HFFc6 (cell line): Measurements from ENCODE around the gene STOX1. TPM values are rescaled to one million over a fixed set of nuclear protein-coding genes. Genes with fewer than 3 reads are reported as not detected.
"Not testable (repeated sequence)": the region's sequence is repeated elsewhere in the genome, so short reads cannot be mapped to it uniquely, and the experiment has no call there.

ENCODE experiments used
- DNase-seq: peaks from one replicate; pipeline ENCODE4 v3.0.0-alpha.2; 2018
- H3K27ac Mint-ChIP-seq: 2 replicates; pipeline ENCODE4 v1.8.0; 2020; ENCODE audit warnings: mild to moderate bottlenecking, mixed read lengths
- H3K27me3 Mint-ChIP-seq: 2 replicates; pipeline ENCODE4 v1.8.0; 2021; ENCODE audit warnings: mild to moderate bottlenecking, moderate library complexity, mixed read lengths; ENCODE audit not compliant: insufficient read depth
- H3K36me3 Mint-ChIP-seq: 2 replicates; pipeline ENCODE4 v1.8.0; 2021; ENCODE audit warnings: low read depth, mixed read lengths
- H3K4me1 Mint-ChIP-seq: 2 replicates; pipeline ENCODE4 v1.8.0; 2020; ENCODE audit warnings: low read depth, mixed read lengths
- H3K4me3 Mint-ChIP-seq: 2 replicates; pipeline ENCODE4 v1.8.0; 2020; ENCODE audit warnings: mild to moderate bottlenecking, moderate library complexity, mixed read lengths
- H3K9me3 Mint-ChIP-seq: 2 replicates; pipeline ENCODE4 v1.8.0; 2020; ENCODE audit warnings: mild to moderate bottlenecking, mixed read lengths
- CTCF ChIP-seq: fragments of 200-600 bp; sonication (generic); IDR thresholded peaks from 2 replicates; pipeline ENCODE4 v1.5.0; 2021; ENCODE audit warnings: antibody characterized with exemption, mild to moderate bottlenecking
- total RNA-seq, 6 experiments: library from RNA; stranded (reverse); fragmentation: NEBNext Ultra II Directional; extraction: Animal tissue kit (Norgen Biotek cat#: 25700); gene quantifications; 2 replicates in 1 of 6; 3 replicates in 5 of 6; pipeline ENCODE4 v1.2.3, GENCODE V29; 2021

STOX1 gene
- total RNA-seq, 6 experiments from 2014 or later: 0.09 TPM; not detected in 4

GRCh38 chr10:68804692-68805091 is 22.6 kb upstream of the STOX1 start:
- Mint-ChIP-seq H3K27ac (no peak overlapping the region), H3K4me1 (no peaks in the 10 kb centered on the region), H3K27me3 (no peaks in the 10 kb centered on the region; the same call in 1 of the 2 replicates), H3K36me3 (no peaks in the 10 kb centered on the region), H3K9me3 (no peaks in the 10 kb centered on the region), H3K4me3 (no peak overlapping the region)
- no peak for DNase-seq
- TF ChIP-seq CTCF: no peak

- not testable (repeated sequence) for H3K4me3 Mint-ChIP-seq, H3K9me3 Mint-ChIP-seq, H3K27me3 Mint-ChIP-seq, H3K4me1 Mint-ChIP-seq, DNase-seq, H3K27ac Mint-ChIP-seq, H3K36me3 Mint-ChIP-seq
Measured at GRCh38 chr10:68810830-68811229, 16.5 kb upstream of the STOX1 start.

DNA sequence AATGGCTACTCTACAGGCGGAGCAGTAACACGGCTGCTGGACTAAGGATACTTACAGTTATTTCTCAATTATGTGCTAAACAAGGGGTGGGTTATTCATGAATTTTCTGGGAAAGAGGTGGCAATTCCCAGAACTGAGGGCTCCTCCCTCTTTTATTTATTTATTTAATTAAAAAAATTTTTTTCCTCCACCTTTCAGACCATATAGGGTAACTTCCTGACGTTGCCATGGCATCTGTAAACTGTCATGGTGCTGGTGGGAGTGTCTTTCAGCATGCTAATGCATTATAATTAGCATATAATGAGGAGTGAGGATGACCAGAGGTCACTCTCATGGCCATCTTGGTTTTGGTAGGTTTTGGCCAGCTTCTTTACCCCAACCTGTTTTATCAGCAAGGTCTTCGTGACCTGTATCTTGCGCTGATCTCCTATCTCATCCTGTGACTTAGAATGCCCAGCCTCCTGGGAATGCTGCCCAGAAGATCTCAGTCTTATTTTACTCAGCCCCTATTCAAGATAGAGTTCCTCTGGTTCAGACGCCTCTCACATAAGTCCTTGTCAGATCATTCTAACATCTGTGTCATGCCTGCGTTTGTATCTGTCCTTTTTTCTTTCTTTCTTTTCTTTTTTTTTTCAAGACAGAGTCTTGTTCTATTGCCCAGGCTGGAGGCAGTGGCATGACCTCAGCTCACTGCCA is 15.9 kb upstream of the STOX1 start:
- TF ChIP-seq CTCF: no peak
- no peak overlapping the region for H3K27ac Mint-ChIP-seq
- no peak for DNase-seq
- H3K36me3 Mint-ChIP-seq: no peaks in the 10 kb centered on the region
- no peaks in the 10 kb centered on the region; the same call in 1 of the 2 replicates for H3K4me1 Mint-ChIP-seq
- H3K27me3 Mint-ChIP-seq: no peaks in the 10 kb centered on the region; the same call in 1 of the 2 replicates
- H3K4me3 Mint-ChIP-seq: no peak overlapping the region
- no peaks in the 10 kb centered on the region for H3K9me3 Mint-ChIP-seq

- Mint-ChIP-seq H3K4me3 (no peak overlapping the region), H3K9me3 (no peaks in the 10 kb centered on the region), H3K27ac (no peak overlapping the region), H3K27me3 (no peaks in the 10 kb centered on the region), H3K4me1 (peaks cover 6% of the 10 kb centered on the region; the same call in 1 of the 2 replicates), H3K36me3 (no peaks in the 10 kb centered on the region)
- TF ChIP-seq CTCF: no peak
- no peak for DNase-seq
Measured at GRCh38 chr10:68812420-68812819, 14.9 kb upstream of the STOX1 start.

GRCh38 chr10:68813559-68813958 is 13.8 kb upstream of the STOX1 start:
- no peak for TF ChIP-seq CTCF
- no peak for DNase-seq
- Mint-ChIP-seq H3K4me1 (peaks cover 6% of the 10 kb centered on the region; the same call in 1 of the 2 replicates), H3K4me3 (no peak overlapping the region), H3K27me3 (peaks cover 4% of the 10 kb centered on the region; the same call in 1 of the 2 replicates), H3K36me3 (no peaks in the 10 kb centered on the region), H3K27ac (no peak overlapping the region), H3K9me3 (no peaks in the 10 kb centered on the region)

DNA sequence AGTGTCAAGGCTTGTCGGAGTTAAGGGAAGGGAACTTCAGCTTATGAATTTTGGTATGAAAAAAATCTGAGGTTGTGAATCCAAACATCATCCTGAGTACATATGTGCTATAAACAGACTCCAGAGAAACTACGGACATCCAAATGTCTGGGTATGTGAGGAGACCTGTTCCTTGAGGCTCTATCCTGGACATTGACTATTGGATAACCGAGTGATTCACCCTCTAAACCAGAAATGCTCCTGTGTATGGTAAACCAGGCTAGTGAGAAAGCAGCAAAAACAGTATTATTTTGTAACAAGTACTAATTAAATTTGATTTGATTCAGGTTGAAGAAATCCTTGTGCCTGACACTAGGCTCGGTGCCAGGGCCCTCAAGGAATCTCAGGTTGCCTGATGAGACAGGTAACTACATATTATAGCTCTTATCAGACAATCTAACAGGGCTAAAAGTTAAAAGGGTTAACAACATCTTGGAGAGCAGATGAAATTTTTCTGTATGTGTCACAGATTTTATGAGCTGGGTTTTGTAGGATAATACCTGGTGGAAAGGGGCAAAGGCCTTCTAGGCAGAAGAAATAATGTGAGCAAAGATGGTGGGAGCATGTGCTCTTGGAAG is 10.4 kb upstream of the STOX1 start:
- H3K36me3 Mint-ChIP-seq: no peaks in the 10 kb centered on the region
- H3K9me3 Mint-ChIP-seq: no peaks in the 10 kb centered on the region
- DNase-seq: no peak
- H3K27me3 Mint-ChIP-seq: peaks cover 6% of the 10 kb centered on the region
- H3K4me3 Mint-ChIP-seq: no peak overlapping the region
- TF ChIP-seq CTCF: no peak
- no peak overlapping the region for H3K27ac Mint-ChIP-seq
- H3K4me1 Mint-ChIP-seq: peaks cover 6% of the 10 kb centered on the region; the same call in 1 of the 2 replicates

- not testable (repeated sequence) for H3K27me3 Mint-ChIP-seq, H3K27ac Mint-ChIP-seq, H3K4me3 Mint-ChIP-seq, H3K4me1 Mint-ChIP-seq, DNase-seq, H3K36me3 Mint-ChIP-seq, H3K9me3 Mint-ChIP-seq
Measured at GRCh38 chr10:68820359-68820758, 7.0 kb upstream of the STOX1 start.

GRCh38 chr10:68822626-68823025 is 4.7 kb upstream of the STOX1 start:
- not testable (repeated sequence) for H3K4me1 Mint-ChIP-seq, H3K36me3 Mint-ChIP-seq, DNase-seq, H3K4me3 Mint-ChIP-seq, H3K9me3 Mint-ChIP-seq, H3K27ac Mint-ChIP-seq
- peaks cover 11% of the 10 kb centered on the region for H3K27me3 Mint-ChIP-seq

GRCh38 chr10:68827592-68827959 is 245 bp downstream of the STOX1 start:
- H3K9me3 Mint-ChIP-seq, DNase-seq, H3K36me3 Mint-ChIP-seq, H3K4me3 Mint-ChIP-seq, H3K4me1 Mint-ChIP-seq, H3K27ac Mint-ChIP-seq: not testable (repeated sequence)
- H3K27me3 Mint-ChIP-seq: peaks cover 30% of the 10 kb centered on the region
